HG02678 (cell line): ENCODE data around the gene TPPP2.

Experiments used
- ATAC-seq: cut with Tn5 transposase; IDR thresholded peaks from one replicate; pipeline ENCODE4 v1.9.1; 2021; ENCODE audit warnings: mild to moderate bottlenecking, moderate library complexity; ENCODE audit not compliant: unreplicated experiment

TPPP2 gene

GRCh38 chr14:21016413-21017190 lies 13.4 kb upstream of the TPPP2 start:
- no peak for ATAC-seq

GRCh38 chr14:21017528-21018245 lies 12.3 kb upstream of the TPPP2 start:
- ATAC-seq = no peak

- ATAC-seq = no peak
Measured at GRCh38 chr14:21018286-21018685, 11.7 kb upstream of the TPPP2 start.

DNA sequence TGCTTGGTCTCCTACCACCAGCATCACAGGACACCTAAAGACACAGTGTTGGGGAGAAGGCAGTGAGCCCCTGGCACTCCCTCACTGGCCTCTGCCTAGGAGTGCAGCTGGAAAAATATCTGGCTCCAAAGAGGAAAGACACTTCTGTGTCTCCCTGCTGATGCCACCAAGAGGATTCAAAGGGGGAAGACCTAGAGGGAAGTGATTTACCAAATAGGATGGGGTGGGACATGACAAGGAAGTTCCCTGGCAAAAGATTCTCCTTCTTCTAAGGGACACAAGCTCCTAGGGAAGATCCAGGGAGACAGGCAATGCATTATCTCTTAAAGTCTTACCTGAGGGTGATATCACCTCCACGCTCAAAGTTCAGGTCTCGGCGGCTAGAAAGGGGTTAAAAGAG lies 11.2 kb upstream of the TPPP2 start:
- no peak for ATAC-seq

DNA sequence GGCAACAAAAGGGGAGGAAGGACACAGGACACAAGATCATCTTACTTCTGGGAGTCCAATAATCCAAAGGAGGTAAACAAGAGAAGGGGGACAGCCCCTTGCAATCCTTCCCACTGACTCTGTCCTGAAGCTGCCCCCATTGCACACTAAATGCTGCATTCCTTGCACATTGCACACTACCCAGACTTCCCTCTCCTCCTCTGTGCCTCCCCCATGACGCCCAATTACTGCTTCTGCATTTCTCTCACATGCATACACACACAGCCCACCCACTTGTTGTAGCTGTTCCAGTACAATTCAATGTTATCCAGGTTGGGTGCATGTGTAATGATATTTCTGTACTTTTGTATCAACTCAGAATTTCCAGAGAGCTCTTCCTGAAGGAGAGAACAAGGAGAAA lies 10.7 kb upstream of the TPPP2 start:
- no peak for ATAC-seq

DNA sequence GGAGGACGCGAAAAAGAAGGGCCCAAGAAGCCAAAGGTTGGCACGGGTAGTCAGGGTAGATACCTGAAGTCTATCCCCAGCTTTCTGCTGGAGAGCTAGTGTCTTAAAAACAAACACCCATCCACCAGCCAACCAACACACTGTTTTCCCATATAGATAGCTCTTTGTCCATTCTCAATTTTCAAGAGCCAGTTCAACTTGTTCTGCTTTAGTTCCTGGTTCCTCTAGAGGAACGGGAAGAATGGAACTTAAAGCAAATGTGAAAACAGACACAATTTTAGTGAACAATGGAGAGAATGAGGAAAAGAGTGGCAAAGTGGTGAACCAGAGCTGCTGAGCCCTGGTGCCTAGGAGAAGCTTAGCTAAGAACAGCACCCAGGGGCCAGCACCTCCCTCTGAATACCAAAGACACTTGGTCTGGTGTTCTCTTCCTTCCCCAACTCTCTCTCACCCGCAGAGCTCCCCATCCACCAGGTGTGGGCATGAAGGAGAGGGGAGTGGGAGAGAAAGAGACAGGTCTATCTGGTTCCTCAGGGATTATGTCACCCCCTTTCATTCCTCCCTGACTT lies 9.0 kb upstream of the TPPP2 start:
- ATAC-seq = no peak

- no peak for ATAC-seq
Measured at GRCh38 chr14:21022686-21023085, 7.3 kb upstream of the TPPP2 start.

- ATAC-seq = no peak
Measured at GRCh38 chr14:21023174-21023573, 6.8 kb upstream of the TPPP2 start.

DNA sequence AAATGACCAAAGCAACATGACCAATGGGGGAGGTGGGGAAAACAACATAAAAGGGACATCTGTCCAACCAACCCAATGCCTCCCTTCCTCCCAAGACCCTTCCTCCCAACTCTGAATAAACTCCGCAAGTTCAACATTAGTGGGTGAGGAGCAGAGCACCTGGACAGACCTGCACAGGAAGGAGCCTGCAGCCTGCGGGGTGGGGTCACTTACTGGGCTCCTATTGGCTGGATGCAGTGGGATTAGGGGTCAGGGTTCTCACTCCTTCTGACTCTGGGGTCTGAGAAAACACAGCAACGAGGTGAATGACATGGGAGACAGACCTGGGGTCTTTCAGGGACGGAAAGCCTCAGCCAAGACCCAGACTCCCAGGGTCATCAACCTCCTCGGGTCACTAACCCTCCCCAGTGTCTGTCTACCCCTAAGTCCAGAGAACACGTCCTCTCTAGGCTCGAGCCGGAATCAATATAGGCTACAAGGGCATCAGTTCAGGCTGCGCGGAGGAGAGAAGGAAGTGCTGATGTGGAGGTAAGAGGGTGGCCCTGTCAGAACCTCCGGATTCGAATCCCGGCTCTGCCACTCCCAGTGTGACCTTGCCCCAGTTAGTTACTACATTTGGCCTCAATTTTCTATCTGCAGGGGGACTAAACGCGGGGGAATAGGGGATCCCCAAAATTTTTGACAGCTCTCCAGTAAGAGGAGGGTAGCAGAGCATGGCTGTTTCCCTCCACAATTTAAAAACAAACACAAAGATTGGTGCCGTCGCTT lies 6.0 kb upstream of the TPPP2 start:
- ATAC-seq = no peak

DNA sequence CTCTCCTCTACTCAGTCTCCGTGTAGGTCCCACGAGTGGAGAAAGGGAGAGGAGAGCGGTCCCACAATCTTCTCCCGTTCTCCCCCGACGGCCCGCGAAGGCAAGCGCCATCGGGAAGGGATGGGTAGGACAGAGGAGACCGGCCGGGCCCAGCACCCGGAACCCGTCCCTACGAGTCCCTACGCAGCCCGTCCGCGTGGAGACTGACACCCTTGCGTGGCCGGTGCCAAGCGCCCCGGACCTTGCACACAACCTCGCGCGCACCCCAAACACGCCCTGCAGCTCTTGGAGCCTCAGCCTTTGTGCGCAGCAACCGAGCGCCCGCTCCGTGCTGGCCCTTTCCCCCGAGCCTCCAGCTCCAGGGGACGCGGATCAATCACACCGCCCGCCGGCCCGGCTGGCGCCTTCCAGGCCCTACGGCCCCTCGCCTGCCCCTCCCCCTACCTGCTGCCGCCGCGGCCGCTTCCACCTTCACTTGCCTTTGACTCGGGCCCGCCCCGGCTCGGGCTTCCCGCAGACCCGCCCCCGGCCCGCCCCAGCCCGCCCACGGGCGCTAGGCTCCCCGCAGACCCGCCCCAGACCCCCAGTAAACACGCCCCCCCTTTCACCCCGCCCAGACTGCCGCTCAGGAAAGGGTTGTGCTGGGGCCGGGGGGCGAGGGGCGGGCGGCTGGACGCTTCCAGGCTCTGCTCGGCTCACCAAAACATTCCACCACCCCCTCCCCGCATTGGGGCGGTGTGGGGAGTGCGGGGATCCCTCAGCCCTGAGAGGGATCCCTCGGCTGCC lies 5.2 kb upstream of the TPPP2 start, which contains the start of gene NDRG2:
NDRG2 (minus strand) TSS at position 477 of the 786 bp plus-strand sequence. CDS start 1,746 bp downstream, outside the sequence.
- ATAC-seq = no peak

- ATAC-seq = no peak
Measured at GRCh38 chr14:21025371-21026273, 4.4 kb upstream of the TPPP2 start.

DNA sequence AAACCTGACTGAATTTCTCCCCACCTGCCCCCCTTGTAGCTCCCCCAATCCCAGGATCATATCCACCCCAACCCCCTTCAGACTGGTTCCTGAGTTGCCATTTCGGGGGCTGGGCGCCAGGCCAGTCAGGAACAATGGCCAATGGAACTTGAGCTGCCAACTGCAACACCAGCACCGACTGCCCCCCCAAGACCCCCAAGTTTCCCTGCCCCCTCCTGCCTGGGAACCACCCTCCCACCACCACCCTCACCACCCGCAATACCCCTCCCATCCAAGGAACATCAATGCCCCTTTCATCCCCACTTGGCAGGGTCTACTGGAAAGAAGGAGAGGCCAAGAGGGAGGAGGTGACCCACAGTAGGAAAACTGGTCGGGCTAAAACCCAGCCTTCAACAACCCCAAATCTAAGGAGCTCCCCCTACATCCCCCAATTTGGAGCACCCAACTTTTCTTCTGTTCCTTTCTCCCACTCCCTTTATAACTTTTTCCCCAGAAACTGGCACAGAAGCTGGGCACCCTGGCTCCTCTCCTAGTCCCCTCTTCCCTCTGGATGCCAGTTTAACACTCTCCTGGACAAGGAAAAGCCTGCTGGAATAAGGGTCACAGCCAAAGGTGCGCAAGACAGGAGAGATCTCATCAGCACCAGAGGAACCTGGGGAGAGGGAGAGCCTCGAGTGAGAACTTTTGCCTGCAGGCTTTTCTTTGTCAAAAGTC lies 3.6 kb upstream of the TPPP2 start:
- no peak for ATAC-seq

GRCh38 chr14:21026988-21027315 lies 3.1 kb upstream of the TPPP2 start:
- no peak for ATAC-seq

DNA sequence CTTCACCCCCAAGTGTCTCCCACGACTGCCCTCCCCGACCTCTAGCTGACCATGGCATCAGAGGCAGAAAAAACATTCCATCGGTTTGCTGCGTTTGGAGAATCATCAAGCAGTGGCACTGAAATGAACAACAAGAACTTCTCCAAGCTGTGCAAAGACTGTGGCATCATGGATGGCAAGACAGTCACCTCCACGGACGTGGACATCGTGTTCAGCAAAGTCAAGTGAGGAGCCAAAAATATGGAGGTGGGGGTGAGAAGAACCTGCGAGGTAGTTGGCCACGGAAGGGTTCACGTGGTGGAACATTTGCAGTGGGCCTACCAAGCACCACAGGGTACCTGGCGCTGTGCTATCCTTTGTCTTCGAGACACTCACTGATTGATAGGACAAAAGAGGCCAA lies 514 bp downstream of the TPPP2 start:
- ATAC-seq = no peak

GRCh38 chr14:21032326-21033132 lies 2.5 kb downstream of the TPPP2 start:
- no peak for ATAC-seq

DNA sequence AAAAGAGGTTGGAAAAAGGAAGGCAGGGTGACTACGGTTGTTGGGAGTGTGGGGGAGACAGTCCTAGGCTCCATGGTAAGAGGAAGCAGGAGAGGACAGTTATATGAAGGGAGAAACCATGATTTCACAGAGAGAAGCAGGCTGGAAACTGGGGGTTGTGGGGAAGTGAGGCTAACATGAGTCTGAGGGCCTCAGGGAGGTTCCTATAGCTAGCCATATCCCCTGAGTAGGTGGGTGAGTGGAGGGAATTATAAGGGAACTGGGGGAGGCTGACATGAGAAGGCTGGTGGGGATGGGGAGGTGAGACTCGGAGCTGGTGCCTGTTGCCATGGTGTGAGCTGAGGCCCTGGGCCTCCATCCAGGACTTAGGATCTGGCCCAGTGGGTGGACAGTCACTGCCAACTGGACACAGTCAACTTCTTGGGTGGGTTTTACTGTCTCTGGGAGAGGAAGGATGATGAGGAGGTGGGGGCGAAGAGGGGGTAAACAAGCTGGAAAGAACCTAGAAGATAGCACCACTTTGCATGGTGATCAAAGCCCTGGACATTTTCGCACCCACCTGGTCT lies 3.2 kb downstream of the TPPP2 start:
- ATAC-seq = no peak

DNA sequence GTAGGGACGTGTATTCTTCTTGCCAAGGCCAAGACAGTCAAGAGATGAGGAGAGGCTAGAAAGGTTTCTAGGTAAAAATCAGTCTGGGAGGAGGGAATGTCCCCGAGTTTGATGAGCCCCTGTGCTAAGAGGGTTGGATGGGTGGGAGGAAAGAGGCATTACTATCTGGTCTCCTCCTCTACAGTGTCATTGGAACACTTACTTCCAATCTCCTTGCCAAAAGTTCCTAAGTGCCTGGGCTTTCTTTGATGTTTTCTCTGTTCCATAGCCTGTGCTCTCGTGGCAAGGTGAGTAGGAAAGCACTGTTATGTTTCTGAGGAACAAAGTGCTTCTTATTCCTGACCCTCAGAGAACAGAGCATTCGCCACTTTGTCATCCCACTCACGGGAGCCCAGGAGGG lies 4.7 kb downstream of the TPPP2 start, which contains the start of gene RNASE13:
RNASE13 (minus strand) TSS at position 101 of the 400 bp plus-strand sequence. CDS start 519 bp downstream, outside the sequence.
- no peak for ATAC-seq

DNA sequence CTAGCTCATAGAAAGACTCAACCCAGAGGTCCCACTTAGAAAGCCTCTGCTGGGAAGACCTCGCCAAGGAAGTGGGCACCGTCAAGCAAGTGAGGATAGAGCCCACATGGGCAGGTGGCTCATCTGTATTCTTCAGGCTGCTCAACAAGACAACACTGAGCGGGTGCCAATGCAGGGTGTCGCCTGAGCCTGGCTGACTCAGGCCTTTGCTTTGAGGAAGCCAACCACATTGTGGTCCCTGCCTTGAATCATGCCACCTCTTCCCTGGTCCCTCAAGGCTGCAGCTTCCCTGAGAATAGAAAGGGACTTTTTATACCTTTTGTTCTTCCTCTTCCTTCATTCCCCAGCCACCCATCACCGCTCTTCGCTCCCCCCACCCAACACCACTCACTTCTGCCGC lies 6.7 kb downstream of the TPPP2 start:
- ATAC-seq = no peak
